HEK293 (cell line): ENCODE results near the gene MYO18B.

Experiments
- OVOL3 ChIP-seq: fragments of 450-650 bp; formaldehyde crosslinking; IDR thresholded peaks from 2 replicates; pipeline ENCODE4 v1.5.1; 2016; ENCODE audit warnings: missing biosample characterization, missing genetic modification characterization
- SP7 ChIP-seq: fragments of 450-650 bp; formaldehyde crosslinking; IDR thresholded peaks from 2 replicates; pipeline ENCODE4 v1.5.1; 2016; ENCODE audit warnings: missing biosample characterization, missing genetic modification characterization
- TCF7L2 ChIP-seq: IDR thresholded peaks from 2 replicates; pipeline ENCODE4 v1.6.1; 2011; ENCODE audit warnings: low read depth, mild to moderate bottlenecking, inconsistent platforms, low read length, moderate library complexity, borderline replicate concordance
- YY1 ChIP-seq: fragments of 450-650 bp; formaldehyde crosslinking; IDR thresholded peaks from 2 replicates; pipeline ENCODE4 v1.5.1; 2018; ENCODE audit warnings: missing biosample characterization, missing genetic modification characterization
- ZNF335 ChIP-seq: fragments of 450-650 bp; formaldehyde crosslinking; conservative IDR thresholded peaks from 2 replicates; pipeline ENCODE4 v1.5.1; 2016; ENCODE audit warnings: missing biosample characterization, missing genetic modification characterization
- ZNF341 ChIP-seq: fragments of 450-650 bp; formaldehyde crosslinking; IDR thresholded peaks from 2 replicates; pipeline ENCODE4; 2016; ENCODE audit warnings: low read depth, missing biosample characterization, missing genetic modification characterization
- ZNF501 ChIP-seq: fragments of 450-650 bp; formaldehyde crosslinking; IDR thresholded peaks from 2 replicates; pipeline ENCODE4 v1.5.1; 2016; ENCODE audit warnings: missing biosample characterization, missing genetic modification characterization
- ZNF548 ChIP-seq: fragments of 450-650 bp; formaldehyde crosslinking; IDR thresholded peaks from 2 replicates; pipeline ENCODE4 v1.5.1; 2016; ENCODE audit warnings: missing biosample characterization, missing genetic modification characterization
- ZNF629 ChIP-seq: fragments of 450-650 bp; formaldehyde crosslinking; IDR thresholded peaks from 2 replicates; pipeline ENCODE4 v1.5.1; 2017; ENCODE audit warnings: missing biosample characterization, missing genetic modification characterization
- ZNF660 ChIP-seq: fragments of 450-650 bp; IDR thresholded peaks from 2 replicates; pipeline ENCODE4 v1.5.1; 2018; ENCODE audit warnings: missing biosample characterization, mild to moderate bottlenecking, missing genetic modification characterization
- TF ChIP-seq, protein P1 (sequence below): fragments of 450-650 bp; formaldehyde crosslinking; IDR thresholded peaks from 2 replicates; pipeline ENCODE4 v1.5.1; 2016; ENCODE audit warnings: missing biosample characterization, missing genetic modification characterization, low read depth
- TF ChIP-seq, protein P2 (sequence below): fragments of 450-650 bp; formaldehyde crosslinking; IDR thresholded peaks from 2 replicates; pipeline ENCODE4 v1.5.1; 2016; ENCODE audit warnings: missing biosample characterization, missing genetic modification characterization
- TF ChIP-seq, protein P3 (sequence below): fragments of 450-650 bp; formaldehyde crosslinking; IDR thresholded peaks from 2 replicates; pipeline ENCODE4 v1.5.1; 2016; ENCODE audit warnings: missing biosample characterization, missing genetic modification characterization
- TF ChIP-seq, protein P4 (sequence below): fragments of 450-650 bp; formaldehyde crosslinking; IDR thresholded peaks from 2 replicates; pipeline ENCODE4 v1.5.1; 2016; ENCODE audit warnings: missing biosample characterization, missing genetic modification characterization

DNA sequence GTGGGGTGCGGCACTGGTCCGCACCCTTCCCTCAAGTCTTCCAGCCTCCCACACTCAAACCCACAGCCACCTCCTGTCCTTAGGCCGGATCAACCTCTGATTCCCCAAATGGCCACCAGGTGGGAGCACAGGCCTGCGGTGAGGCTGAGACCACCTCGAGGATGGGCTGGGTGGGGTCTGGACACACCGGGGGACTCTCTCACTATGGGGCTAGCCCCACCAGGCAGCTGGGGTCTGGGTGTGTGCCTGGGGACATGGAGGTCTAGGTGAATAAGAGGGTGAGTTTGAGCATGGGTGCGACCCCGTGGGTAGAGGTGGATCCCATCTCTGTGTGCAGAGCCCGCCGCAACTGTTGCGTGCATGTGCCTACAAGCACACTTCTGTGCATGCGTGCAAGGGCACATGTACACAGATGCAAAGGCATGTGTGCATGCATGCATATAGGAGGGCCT lies 32.6 kb downstream of the MYO18B start:
- TF ChIP-seq, protein P1, sequence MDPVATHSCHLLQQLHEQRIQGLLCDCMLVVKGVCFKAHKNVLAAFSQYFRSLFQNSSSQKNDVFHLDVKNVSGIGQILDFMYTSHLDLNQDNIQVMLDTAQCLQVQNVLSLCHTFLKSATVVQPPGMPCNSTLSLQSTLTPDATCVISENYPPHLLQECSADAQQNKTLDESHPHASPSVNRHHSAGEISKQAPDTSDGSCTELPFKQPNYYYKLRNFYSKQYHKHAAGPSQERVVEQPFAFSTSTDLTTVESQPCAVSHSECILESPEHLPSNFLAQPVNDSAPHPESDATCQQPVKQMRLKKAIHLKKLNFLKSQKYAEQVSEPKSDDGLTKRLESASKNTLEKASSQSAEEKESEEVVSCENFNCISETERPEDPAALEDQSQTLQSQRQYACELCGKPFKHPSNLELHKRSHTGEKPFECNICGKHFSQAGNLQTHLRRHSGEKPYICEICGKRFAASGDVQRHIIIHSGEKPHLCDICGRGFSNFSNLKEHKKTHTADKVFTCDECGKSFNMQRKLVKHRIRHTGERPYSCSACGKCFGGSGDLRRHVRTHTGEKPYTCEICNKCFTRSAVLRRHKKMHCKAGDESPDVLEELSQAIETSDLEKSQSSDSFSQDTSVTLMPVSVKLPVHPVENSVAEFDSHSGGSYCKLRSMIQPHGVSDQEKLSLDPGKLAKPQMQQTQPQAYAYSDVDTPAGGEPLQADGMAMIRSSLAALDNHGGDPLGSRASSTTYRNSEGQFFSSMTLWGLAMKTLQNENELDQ, result no peak
- TF ChIP-seq, protein P2, sequence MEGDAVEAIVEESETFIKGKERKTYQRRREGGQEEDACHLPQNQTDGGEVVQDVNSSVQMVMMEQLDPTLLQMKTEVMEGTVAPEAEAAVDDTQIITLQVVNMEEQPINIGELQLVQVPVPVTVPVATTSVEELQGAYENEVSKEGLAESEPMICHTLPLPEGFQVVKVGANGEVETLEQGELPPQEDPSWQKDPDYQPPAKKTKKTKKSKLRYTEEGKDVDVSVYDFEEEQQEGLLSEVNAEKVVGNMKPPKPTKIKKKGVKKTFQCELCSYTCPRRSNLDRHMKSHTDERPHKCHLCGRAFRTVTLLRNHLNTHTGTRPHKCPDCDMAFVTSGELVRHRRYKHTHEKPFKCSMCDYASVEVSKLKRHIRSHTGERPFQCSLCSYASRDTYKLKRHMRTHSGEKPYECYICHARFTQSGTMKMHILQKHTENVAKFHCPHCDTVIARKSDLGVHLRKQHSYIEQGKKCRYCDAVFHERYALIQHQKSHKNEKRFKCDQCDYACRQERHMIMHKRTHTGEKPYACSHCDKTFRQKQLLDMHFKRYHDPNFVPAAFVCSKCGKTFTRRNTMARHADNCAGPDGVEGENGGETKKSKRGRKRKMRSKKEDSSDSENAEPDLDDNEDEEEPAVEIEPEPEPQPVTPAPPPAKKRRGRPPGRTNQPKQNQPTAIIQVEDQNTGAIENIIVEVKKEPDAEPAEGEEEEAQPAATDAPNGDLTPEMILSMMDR (tag by site-specific recombination), result peak; percentile 57
- TF ChIP-seq ZNF548 (tag by site-specific recombination) (no peak), YY1 (tag by site-specific recombination) (no peak), ZNF629 (tag by site-specific recombination) (no peak), ZNF660 (tag by site-specific recombination) (no peak), ZNF335 (tag by site-specific recombination) (no peak), TCF7L2 (no peak), SP7 (no peak), OVOL3 (no peak), ZNF341 (tag by site-specific recombination) (no peak), ZNF501 (tag by site-specific recombination) (no peak)
- TF ChIP-seq, protein P3, sequence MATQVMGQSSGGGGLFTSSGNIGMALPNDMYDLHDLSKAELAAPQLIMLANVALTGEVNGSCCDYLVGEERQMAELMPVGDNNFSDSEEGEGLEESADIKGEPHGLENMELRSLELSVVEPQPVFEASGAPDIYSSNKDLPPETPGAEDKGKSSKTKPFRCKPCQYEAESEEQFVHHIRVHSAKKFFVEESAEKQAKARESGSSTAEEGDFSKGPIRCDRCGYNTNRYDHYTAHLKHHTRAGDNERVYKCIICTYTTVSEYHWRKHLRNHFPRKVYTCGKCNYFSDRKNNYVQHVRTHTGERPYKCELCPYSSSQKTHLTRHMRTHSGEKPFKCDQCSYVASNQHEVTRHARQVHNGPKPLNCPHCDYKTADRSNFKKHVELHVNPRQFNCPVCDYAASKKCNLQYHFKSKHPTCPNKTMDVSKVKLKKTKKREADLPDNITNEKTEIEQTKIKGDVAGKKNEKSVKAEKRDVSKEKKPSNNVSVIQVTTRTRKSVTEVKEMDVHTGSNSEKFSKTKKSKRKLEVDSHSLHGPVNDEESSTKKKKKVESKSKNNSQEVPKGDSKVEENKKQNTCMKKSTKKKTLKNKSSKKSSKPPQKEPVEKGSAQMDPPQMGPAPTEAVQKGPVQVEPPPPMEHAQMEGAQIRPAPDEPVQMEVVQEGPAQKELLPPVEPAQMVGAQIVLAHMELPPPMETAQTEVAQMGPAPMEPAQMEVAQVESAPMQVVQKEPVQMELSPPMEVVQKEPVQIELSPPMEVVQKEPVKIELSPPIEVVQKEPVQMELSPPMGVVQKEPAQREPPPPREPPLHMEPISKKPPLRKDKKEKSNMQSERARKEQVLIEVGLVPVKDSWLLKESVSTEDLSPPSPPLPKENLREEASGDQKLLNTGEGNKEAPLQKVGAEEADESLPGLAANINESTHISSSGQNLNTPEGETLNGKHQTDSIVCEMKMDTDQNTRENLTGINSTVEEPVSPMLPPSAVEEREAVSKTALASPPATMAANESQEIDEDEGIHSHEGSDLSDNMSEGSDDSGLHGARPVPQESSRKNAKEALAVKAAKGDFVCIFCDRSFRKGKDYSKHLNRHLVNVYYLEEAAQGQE, result no peak
- TF ChIP-seq, protein P4, sequence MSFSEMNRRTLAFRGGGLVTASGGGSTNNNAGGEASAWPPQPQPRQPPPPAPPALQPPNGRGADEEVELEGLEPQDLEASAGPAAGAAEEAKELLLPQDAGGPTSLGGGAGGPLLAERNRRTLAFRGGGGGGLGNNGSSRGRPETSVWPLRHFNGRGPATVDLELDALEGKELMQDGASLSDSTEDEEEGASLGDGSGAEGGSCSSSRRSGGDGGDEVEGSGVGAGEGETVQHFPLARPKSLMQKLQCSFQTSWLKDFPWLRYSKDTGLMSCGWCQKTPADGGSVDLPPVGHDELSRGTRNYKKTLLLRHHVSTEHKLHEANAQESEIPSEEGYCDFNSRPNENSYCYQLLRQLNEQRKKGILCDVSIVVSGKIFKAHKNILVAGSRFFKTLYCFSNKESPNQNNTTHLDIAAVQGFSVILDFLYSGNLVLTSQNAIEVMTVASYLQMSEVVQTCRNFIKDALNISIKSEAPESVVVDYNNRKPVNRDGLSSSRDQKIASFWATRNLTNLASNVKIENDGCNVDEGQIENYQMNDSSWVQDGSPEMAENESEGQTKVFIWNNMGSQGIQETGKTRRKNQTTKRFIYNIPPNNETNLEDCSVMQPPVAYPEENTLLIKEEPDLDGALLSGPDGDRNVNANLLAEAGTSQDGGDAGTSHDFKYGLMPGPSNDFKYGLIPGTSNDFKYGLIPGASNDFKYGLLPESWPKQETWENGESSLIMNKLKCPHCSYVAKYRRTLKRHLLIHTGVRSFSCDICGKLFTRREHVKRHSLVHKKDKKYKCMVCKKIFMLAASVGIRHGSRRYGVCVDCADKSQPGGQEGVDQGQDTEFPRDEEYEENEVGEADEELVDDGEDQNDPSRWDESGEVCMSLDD (tag by site-specific recombination), result no peak
